Measurements from ENCODE around the gene KCNMA1. TPM values are rescaled to one million over a fixed set of nuclear protein-coding genes. Genes with fewer than 3 reads are reported as not detected.

The KCNMA1 gene
- total RNA-seq, 1 experiment from 2014 or later = 0.49 TPM

- intact Hi-C loops (cut with micrococcal nuclease) = no loop called here
- Histone ChIP-seq H3K27me3 (ENCODE audit: insufficient read depth, low read length) (no peaks in the 10 kb centered on the region), H3K9me3 (ENCODE audit: control insufficient read depth in 1 of 2, insufficient read depth in 1 of 2, low read depth in 1 of 2, low read length in 2 of 2) (no peaks in the 10 kb centered on the region), H3K4me1 (ENCODE audit: control insufficient read depth in 1 of 2, insufficient read depth in 2 of 2, low read length in 2 of 2) (no peaks in the 10 kb centered on the region), H3K4me2 (ENCODE audit: low read length) (no peak overlapping the region), H3K9me2 (ENCODE audit: insufficient read depth) (no peaks in the 10 kb centered on the region), H3K4me3 (replicated peaks in 1 of 2; ENCODE audit: low read depth in 1 of 2, low read length in 2 of 2) (no peak overlapping the region), H3K27ac (ENCODE audit: low read depth, low read length) (no peak overlapping the region), H4K20me1 (ENCODE audit: insufficient read depth) (no peaks in the 10 kb centered on the region), H3K79me2 (ENCODE audit: insufficient read depth, low read length) (no peaks in the 10 kb centered on the region), H2AFZ (ENCODE audit: low read depth, low read length, poor library complexity, severe bottlenecking) (no peak overlapping the region), H3K36me3 (ENCODE audit: control insufficient read depth in 1 of 2, insufficient read depth in 2 of 2, low read length in 2 of 2) (no peaks in the 10 kb centered on the region), H3K9ac (ENCODE audit: low read length) (no peak overlapping the region)
- ChIA-PET CTCF (no interaction called here), POLR2A (no interaction called here), RAD21 (ENCODE audit: low non-redundant PET in 1 of 2, low total read pairs in 2 of 2, uncharacterized antibody in 2 of 2, unreplicated experiment in 2 of 2) (no interaction called here)
- TF ChIP-seq RAD21 (IDR thresholded peaks at IDR 0.05; ENCODE audit: low read depth) (no peak), YY1 (IDR thresholded peaks at IDR 0.05; ENCODE audit: extremely low read depth, insufficient replicate concordance, low read depth, low read length) (no peak), CEBPB (IDR thresholded peaks at IDR 0.05; ENCODE audit: low read depth) (no peak), ELF1 (IDR thresholded peaks at IDR 0.05; ENCODE audit: borderline replicate concordance, low read depth) (no peak), EZH2 (IDR thresholded peaks at IDR 0.05) (no peak), TCF7L2 (IDR thresholded peaks at IDR 0.05; ENCODE audit: borderline replicate concordance, extremely low read depth, insufficient read depth, insufficient read length) (no peak), ZFX (IDR thresholded peaks at IDR 0.05) (no peak), FOSL1 (IDR thresholded peaks at IDR 0.05; ENCODE audit: low read depth) (no peak), SRF (IDR thresholded peaks at IDR 0.05; ENCODE audit: low read depth) (no peak), EGR1 (IDR thresholded peaks at IDR 0.05; ENCODE audit: low read depth) (no peak), POLR2A (IDR thresholded peaks at IDR 0.05; ENCODE audit: borderline replicate concordance, extremely low read depth, insufficient read depth, insufficient read length) (no peak), EZH2phosphoT487 (IDR thresholded peaks at IDR 0.05; ENCODE audit: borderline replicate concordance) (no peak), JUND (IDR thresholded peaks at IDR 0.05) (no peak), SIN3A (IDR thresholded peaks at IDR 0.05; ENCODE audit: low read depth) (no peak), REST (IDR thresholded peaks at IDR 0.05; ENCODE audit: low read depth) (no peak), CBX3 (IDR thresholded peaks at IDR 0.05; ENCODE audit: low read depth) (no peak), POLR2AphosphoS5 (IDR thresholded peaks at IDR 0.05; ENCODE audit: low read depth, low read length) (no peak), ZNF274 (IDR thresholded peaks at IDR 0.05; ENCODE audit: low read depth, low read length) (no peak)
- TF ChIP-seq, protein P1, sequence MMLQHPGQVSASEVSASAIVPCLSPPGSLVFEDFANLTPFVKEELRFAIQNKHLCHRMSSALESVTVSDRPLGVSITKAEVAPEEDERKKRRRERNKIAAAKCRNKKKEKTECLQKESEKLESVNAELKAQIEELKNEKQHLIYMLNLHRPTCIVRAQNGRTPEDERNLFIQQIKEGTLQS (IDR thresholded peaks at IDR 0.05) = no peak
- no peak for ATAC-seq
- no peak for DNase-seq (ENCODE audit: low read depth, low spot score)
- no TSS peak for BruUV-seq (replicated peaks)
These were observed 90.1 kb downstream of the KCNMA1 start for GRCh38 chr10:77547307-77548050.

Measured in HCT116 (cell line).